ENCODE results near the gene LCOR.

GRCh38 chr10:97023401-97024167, 191.5 kb downstream of the LCOR start:
- no peak for TF ChIP-seq REST (IDR thresholded peaks at IDR 0.05; ENCODE audit: borderline replicate concordance)
- TF ChIP-seq REST (CRISPR knock-in tag; IDR thresholded peaks at IDR 0.05; ENCODE audit: low read depth) = no peak
- no peak for TF ChIP-seq ZNF224 (CRISPR knock-in tag; IDR thresholded peaks at IDR 0.05)
- no peak for TF ChIP-seq SIRT6 (IDR thresholded peaks at IDR 0.05; ENCODE audit: low read depth, low read length)
